SU-DHL-6 (cell line): ENCODE measurements around the gene GIPC3.

Source experiments
- EZH2phosphoT487 ChIP-seq: fragments of 200-600 bp; sonication (generic), shearing (Covaris generic); conservative IDR thresholded peaks from 2 replicates; pipeline ENCODE4 v1.6.1; 2018; ENCODE audit warnings: mild to moderate bottlenecking, antibody characterized with exemption, low read length, moderate library complexity, mixed read lengths
- TF ChIP-seq, protein P1 (sequence below): fragments of 200-600 bp; sonication (generic); IDR thresholded peaks from one replicate; pipeline ENCODE4 v1.5.1; 2017; ENCODE audit warnings: antibody characterized with exemption, mild to moderate bottlenecking, low read length, moderate library complexity; ENCODE audit not compliant: insufficient read depth, poor library complexity, severe bottlenecking

GRCh38 chr19:3623716-3624115 lies 38.4 kb downstream of the GIPC3 start:
- TF ChIP-seq, protein P1, sequence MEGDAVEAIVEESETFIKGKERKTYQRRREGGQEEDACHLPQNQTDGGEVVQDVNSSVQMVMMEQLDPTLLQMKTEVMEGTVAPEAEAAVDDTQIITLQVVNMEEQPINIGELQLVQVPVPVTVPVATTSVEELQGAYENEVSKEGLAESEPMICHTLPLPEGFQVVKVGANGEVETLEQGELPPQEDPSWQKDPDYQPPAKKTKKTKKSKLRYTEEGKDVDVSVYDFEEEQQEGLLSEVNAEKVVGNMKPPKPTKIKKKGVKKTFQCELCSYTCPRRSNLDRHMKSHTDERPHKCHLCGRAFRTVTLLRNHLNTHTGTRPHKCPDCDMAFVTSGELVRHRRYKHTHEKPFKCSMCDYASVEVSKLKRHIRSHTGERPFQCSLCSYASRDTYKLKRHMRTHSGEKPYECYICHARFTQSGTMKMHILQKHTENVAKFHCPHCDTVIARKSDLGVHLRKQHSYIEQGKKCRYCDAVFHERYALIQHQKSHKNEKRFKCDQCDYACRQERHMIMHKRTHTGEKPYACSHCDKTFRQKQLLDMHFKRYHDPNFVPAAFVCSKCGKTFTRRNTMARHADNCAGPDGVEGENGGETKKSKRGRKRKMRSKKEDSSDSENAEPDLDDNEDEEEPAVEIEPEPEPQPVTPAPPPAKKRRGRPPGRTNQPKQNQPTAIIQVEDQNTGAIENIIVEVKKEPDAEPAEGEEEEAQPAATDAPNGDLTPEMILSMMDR: no peak
- no peak for TF ChIP-seq EZH2phosphoT487
